ENCODE measurements around the gene SNAI1. TPM values are rescaled to one million over a fixed set of nuclear protein-coding genes. Genes with fewer than 3 reads are reported as not detected.
"Not testable (repeated sequence)": the region's sequence is repeated elsewhere in the genome, so short reads cannot be mapped to it uniquely, and the experiment has no call there.

Gene SNAI1
- total and polyA plus RNA-seq, 2 donors: 0.69 to 20.9 TPM

DNA sequence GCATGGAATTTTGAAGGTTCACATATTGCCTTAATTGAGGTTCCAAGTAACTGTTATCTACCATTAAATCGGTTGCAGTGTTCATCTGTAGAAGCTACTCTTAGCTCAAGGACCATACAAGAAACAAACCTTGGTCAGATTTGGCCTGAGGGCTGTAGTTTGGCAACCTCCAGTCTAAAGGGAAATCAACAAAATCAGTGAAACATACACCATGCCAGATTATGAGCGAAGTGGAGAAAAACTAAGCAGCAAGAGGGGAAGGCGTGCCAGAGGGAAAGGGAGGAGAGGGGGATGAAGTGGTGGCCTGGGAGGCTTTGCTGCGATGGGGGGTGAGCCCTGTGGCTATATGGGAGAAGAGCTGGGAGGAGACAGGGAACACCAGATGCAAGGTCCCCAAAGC, 8.8 kb upstream of the SNAI1 start:
- DNase-seq (ENCODE audit: extremely low spot score): no peak
- Histone ChIP-seq H3K4me1 (ENCODE audit: insufficient read depth) (no peaks in the 10 kb centered on the region), H3K4me3 (ENCODE audit: low read depth, low read length) (no peak overlapping the region), H3K27ac (ENCODE audit: low read depth) (no peak overlapping the region), H3K36me3 (ENCODE audit: insufficient read depth) (no peaks in the 10 kb centered on the region)
- WGBS: 53% methylated on average over 4 of the region's 4 CpGs

DNA sequence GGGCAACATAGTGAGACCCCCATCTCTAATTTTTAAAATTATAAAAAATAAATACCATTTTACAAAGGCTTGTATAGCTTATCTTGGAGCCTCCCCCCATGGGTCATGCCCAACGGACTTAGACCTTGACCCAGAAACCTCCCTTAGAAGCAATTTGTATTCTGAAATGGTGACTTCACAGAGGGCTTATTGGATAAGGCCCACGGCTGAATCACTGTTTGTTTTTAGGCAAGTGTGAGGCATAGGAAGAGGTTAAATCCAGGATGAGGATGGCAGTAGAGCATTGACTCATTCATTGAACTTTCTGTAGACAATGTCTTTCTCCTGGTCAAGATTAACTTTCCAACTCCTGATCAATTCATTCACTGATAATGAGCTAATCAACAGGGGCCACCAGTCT, 6.2 kb upstream of the SNAI1 start:
- 67% methylated on average over 2 of the region's 2 CpGs for WGBS
- Histone ChIP-seq H3K4me1 (ENCODE audit: insufficient read depth) (no peaks in the 10 kb centered on the region), H3K36me3 (ENCODE audit: insufficient read depth) (no peaks in the 10 kb centered on the region), H3K27ac (ENCODE audit: low read depth) (no peak overlapping the region), H3K4me3 (ENCODE audit: low read depth, low read length) (no peak overlapping the region)
- DNase-seq (ENCODE audit: extremely low spot score): no peak

DNA sequence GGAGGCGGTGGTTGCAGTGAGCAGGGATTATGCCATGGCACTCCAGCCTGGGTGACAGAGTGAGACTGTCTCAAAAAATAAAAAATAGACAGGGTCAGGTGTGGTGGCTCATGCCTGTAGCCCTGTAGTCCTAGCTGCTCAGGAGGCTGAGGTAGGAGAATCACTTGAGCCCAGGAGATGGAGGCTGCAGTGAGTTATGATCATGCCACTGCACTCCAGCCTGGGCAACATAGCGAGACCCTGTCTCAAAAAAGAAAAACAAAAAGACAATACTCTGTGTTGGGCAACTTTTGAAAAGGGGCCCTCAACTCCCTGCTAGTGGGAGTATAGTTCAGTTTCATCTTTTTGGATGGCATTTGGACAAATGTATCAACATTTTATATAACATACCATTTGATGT, 5.0 kb upstream of the SNAI1 start:
- not testable (repeated sequence) for H3K4me3 ChIP-seq (ENCODE audit: low read depth, low read length); H3K36me3 ChIP-seq (ENCODE audit: insufficient read depth); H3K4me1 ChIP-seq (ENCODE audit: insufficient read depth); DNase-seq (ENCODE audit: extremely low spot score); H3K27ac ChIP-seq (ENCODE audit: low read depth)
- WGBS: 95% methylated on average over 2 of the region's 2 CpGs

DNA sequence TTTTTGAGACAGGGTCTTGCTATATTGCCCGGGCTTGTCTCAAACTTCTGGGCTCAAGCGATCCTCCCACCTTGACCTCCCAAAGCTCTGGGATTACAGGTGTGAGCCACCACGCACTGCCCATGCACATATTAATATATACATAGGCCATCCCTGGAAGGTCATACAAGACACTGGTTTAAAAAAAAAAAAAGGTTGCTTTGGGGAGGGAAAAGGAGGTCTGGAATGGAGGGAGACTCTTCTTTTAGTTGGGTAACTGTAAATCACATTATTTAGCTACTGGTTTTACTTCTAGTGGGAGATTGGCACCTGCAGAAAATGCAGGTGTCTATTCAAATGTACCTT, 4.1 kb upstream of the SNAI1 start:
- WGBS: 76% methylated on average over 3 of the region's 3 CpGs
- H3K4me1 ChIP-seq (ENCODE audit: insufficient read depth): no peaks in the 10 kb centered on the region
- no peak overlapping the region for H3K4me3 ChIP-seq (ENCODE audit: low read depth, low read length)
- H3K27ac ChIP-seq (ENCODE audit: low read depth): no peak overlapping the region
- no peak for DNase-seq (ENCODE audit: extremely low spot score)
- no peaks in the 10 kb centered on the region for H3K36me3 ChIP-seq (ENCODE audit: insufficient read depth)

DNA sequence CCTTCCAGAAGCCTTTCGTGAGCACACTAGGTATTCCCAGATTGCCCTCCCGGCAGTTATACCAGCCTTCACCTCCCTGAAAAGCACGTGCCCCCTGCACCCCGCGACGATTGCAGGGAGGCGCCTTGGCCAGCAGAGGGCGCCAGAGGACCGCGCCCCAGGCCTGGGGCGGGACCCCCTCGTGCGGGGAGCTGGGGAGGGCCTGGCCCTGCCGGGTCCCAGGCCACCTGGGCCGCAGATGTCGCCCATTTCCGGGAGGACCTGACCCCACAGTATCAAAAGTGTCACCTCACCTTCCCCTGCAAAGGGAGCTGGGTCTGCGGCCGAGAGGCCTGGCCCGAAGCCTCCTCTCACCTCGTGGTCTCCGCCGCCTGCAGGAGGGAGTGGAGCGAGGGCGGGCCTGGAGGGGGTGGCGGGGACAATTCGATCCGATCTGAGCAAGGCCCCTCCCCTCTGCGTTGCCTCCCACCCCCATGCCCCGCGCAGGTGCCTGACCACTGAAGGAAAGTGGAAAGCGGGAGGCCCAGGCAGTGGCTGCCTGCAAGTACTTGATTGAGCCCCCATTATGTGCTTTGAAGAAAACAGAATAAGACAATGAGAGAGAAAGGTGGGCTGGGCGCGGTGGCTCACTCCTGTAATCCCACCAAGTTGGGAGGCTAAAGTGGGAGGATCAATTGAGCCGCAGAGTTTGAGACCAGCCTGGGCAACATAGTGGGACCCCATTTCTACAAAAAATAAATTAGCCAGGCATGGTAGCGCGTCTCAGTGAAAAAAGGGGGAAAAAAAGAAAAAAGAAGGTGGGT, 3.5 kb upstream of the SNAI1 start:
- no peak for DNase-seq (ENCODE audit: extremely low spot score)
- Histone ChIP-seq H3K4me3 (ENCODE audit: low read depth, low read length) (no peak overlapping the region), H3K36me3 (ENCODE audit: insufficient read depth) (no peaks in the 10 kb centered on the region), H3K4me1 (ENCODE audit: insufficient read depth) (no peaks in the 10 kb centered on the region), H3K27ac (ENCODE audit: low read depth) (no peak overlapping the region)
- WGBS: 18% methylated on average over 37 of the region's 37 CpGs

DNA sequence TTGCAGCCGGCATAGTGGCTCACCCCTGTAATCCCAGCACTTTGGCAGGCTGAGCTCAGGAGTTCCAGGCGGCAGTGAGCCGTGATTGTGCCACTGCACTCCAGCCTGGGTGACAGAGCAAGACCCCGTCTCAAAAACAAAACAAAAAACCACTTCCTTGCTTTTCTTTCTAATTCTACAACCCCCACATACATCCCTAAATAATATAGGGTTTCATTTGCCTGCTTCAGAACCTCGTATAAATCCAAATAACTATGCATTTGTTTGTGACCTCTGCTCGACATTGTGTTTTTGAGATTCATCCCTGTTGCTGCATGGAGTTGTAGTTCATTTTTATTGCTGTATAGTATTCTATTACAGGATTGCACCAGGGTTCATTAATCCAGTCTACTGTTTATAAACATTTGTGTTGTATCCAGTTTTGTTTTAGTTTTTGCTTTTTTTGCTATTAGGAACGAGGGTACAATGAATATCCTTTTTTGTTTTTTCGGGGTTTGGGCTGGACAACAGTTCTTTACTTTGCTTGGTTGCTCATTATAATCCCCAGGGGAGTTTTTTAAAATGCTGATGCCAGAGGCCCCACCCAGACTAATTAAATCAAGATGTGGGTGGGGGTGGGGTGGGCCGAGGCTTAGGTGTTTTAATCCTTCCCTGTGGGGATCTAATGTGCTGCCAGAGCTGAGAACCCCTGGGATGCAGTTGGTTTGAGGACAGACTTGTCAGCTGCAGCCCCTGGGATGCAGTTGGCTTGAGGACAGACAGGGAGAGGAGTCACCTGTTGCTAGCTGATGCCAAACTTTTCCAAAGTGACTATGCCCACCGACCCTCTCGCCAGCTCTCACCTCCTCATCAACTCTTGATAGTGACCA, 2.4 kb upstream of the SNAI1 start:
- no peak overlapping the region for H3K4me3 ChIP-seq (ENCODE audit: low read depth, low read length)
- H3K36me3 ChIP-seq (ENCODE audit: insufficient read depth): no peaks in the 10 kb centered on the region
- 84% methylated on average over 11 of the region's 11 CpGs for WGBS
- no peak for DNase-seq (ENCODE audit: extremely low spot score)
- H3K4me1 ChIP-seq (ENCODE audit: insufficient read depth): no peaks in the 10 kb centered on the region
- no peak overlapping the region for H3K27ac ChIP-seq (ENCODE audit: low read depth)

DNA sequence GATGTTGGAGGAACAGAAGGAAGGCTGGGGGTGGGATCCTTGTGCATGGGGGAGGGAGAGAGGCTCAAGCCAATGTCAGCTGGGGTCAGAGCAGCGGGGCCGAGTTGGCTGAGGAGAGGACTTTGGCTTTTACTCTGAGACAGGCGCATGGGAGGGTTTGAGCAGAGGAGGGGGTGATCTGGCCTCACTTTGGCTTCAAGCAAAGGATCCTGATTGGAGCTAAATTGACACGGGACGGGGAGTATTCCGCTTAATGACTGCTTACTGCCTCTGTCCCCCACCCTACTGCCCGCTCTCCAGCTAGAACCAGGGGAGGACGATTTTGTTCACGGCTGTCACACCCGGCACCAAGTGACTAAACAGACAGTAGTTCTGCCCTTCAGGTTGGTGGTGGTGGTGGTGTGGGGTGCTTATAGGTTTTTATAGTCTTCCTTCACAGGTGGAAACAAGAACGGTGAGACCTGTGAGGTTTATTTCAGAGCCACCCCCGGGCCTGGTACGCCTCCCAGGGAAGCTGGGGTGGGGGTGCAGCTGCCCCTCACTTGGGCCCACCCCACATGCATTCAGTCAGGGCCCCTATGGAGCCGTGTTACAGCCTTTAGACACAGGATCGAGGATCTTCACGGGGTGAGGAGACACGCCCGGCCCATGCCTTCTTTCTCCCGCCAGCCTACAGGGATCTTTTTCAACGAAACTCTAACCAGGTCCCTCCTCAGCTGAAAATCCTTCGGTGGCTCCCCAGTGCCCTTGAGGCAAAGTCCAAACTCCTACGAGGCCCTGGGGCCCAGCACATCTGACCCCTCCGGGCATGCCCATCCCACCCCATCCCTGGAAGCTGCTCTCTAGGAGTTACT, 1.3 kb upstream of the SNAI1 start:
- DNase-seq (ENCODE audit: extremely low spot score): no peak
- Histone ChIP-seq H3K4me1 (ENCODE audit: insufficient read depth) (no peaks in the 10 kb centered on the region), H3K27ac (ENCODE audit: low read depth) (no peak overlapping the region), H3K4me3 (ENCODE audit: low read depth, low read length) (no peak overlapping the region), H3K36me3 (ENCODE audit: insufficient read depth) (no peaks in the 10 kb centered on the region)
- WGBS: 83% methylated on average over 23 of the region's 23 CpGs

DNA sequence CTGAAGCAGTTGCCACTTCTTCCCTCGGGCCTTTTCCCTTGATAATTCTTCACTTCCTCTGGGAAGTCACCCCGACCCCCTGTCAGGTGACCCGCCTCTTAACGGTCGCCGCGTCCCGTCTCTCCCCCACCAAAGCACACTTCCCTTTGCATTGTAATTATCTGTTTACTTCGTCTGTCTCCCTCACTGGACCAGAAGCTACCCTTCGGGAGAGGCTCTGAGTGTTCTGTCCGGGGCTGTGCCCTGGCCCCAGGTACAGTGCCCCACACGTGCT, 771 bp upstream of the SNAI1 start:
- Histone ChIP-seq H3K4me1 (ENCODE audit: insufficient read depth) (no peaks in the 10 kb centered on the region), H3K36me3 (ENCODE audit: insufficient read depth) (no peaks in the 10 kb centered on the region), H3K27ac (ENCODE audit: low read depth) (no peak overlapping the region), H3K4me3 (ENCODE audit: low read depth, low read length) (no peak overlapping the region)
- DNase-seq (ENCODE audit: extremely low spot score): no peak
- WGBS: 44% methylated on average over 12 of the region's 12 CpGs

DNA sequence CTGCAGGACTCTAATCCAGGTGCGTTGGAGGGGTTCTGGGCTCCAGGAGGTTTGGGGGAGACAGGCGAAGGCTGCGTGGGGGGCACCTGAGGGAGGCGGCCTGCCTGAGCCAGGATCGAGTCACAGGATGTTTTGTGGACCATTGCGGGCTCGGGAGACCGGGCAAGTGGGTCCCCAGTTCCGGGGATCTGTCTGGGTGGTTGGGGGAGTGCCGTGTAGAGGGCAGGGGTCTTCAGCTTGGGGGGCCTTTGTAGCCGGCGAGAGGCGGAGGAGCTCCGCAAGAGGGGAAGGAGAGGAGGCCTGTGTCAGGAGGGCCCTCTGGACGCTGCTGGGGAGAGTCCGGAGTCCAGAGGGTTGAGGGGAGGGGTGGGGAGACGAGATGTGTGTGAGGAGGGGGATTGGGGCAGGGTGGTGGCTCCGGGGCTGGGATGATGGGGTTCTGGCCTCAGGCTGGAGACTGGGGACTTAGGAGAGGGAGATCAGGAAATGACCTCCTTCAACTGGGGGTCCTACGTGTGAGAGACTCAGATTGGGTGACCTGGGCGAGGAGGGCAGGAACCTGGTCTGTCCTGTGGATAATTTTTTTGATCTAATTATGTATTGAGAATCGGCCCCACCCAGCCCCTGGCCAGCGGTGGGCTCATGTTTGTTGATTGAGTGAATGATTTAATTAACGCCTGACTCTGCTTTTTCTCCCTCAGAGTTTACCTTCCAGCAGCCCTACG, 505 bp downstream of the SNAI1 start:
- 16% methylated on average over 24 of the region's 24 CpGs for WGBS
- no peaks in the 10 kb centered on the region for H3K36me3 ChIP-seq (ENCODE audit: insufficient read depth)
- peak overlapping the region; percentile 49 for H3K4me3 ChIP-seq (ENCODE audit: low read depth, low read length)
- no peaks in the 10 kb centered on the region for H3K4me1 ChIP-seq (ENCODE audit: insufficient read depth)
- no peak for DNase-seq (ENCODE audit: extremely low spot score)
- H3K27ac ChIP-seq (ENCODE audit: low read depth): no peak overlapping the region

DNA sequence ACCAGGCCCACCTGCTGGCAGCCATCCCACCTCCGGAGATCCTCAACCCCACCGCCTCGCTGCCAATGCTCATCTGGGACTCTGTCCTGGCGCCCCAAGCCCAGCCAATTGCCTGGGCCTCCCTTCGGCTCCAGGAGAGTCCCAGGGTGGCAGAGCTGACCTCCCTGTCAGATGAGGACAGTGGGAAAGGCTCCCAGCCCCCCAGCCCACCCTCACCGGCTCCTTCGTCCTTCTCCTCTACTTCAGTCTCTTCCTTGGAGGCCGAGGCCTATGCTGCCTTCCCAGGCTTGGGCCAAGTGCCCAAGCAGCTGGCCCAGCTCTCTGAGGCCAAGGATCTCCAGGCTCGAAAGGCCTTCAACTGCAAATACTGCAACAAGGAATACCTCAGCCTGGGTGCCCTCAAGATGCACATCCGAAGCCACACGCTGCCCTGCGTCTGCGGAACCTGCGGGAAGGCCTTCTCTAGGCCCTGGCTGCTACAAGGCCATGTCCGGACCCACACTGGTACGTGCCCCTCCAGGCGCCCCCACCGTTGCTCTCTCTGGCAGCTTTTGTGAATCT, 1.1 kb downstream of the SNAI1 start:
- peak overlapping the region; percentile 49 for H3K4me3 ChIP-seq (ENCODE audit: low read depth, low read length)
- DNase-seq (ENCODE audit: extremely low spot score): no peak
- no peak overlapping the region for H3K27ac ChIP-seq (ENCODE audit: low read depth)
- H3K4me1 ChIP-seq (ENCODE audit: insufficient read depth): no peaks in the 10 kb centered on the region
- H3K36me3 ChIP-seq (ENCODE audit: insufficient read depth): no peaks in the 10 kb centered on the region
- 57% methylated on average over 18 of the region's 18 CpGs for WGBS

DNA sequence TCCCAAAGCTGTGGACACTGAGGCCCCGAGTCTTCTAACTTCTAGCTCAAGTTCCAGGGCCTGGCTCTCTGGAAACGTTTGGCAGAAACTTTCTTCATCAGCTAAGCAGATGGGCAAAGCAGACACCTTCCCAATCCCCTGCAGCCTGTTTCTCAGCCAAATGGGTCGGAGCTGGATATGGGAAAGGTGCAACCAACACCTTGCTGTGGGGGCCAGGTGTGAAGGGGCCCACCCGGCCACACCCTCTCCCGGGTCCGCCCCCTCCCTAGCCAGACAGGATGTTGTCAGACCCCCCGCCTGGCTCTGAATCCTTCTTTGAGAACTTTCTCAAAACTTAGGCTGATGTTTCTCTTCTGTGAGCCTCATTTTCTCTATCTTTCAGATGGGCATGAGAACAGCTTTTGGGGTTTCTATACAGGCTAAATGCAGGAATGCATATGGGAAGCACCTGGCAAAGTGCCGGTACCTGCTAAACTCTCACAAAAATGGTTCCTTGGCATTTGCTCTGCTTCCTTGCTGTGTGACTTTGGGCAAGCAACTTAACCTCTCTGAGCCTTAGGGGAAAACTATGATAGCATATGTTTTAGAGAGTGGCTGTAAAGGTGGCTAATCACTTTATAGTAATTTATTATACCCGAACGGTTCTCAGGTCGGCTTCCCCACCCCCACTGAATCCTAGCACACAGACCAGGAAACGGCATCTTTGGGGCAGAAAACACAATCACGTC, 1.8 kb downstream of the SNAI1 start:
- peak overlapping the region; percentile 49 for H3K4me3 ChIP-seq (ENCODE audit: low read depth, low read length)
- no peak overlapping the region for H3K27ac ChIP-seq (ENCODE audit: low read depth)
- no peaks in the 10 kb centered on the region for H3K36me3 ChIP-seq (ENCODE audit: insufficient read depth)
- DNase-seq (ENCODE audit: extremely low spot score): no peak
- 57% methylated on average over 13 of the region's 13 CpGs for WGBS
- H3K4me1 ChIP-seq (ENCODE audit: insufficient read depth): no peaks in the 10 kb centered on the region

DNA sequence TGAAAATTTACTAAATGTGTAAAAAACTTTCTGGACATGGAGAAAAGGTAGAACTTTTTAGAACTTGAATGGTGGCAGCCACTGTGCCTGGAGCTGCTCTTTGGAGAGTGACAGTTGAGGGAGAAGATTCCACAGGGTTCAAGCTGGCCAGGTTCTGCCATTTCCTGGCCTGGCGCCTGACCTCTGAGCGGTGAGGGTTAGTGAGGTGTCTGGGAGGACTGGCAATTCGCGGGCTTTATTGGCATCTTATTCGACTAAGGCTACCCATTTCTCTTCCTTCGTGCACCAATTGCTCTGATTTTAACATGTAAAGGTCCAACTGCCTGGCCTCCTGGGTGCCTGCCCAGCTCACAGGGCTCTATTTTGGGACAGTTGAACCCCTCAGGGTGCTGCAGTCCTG, 2.4 kb downstream of the SNAI1 start:
- Histone ChIP-seq H3K4me1 (ENCODE audit: insufficient read depth) (no peaks in the 10 kb centered on the region), H3K4me3 (ENCODE audit: low read depth, low read length) (peak overlapping the region; percentile 49), H3K27ac (ENCODE audit: low read depth) (no peak overlapping the region), H3K36me3 (ENCODE audit: insufficient read depth) (no peaks in the 10 kb centered on the region)
- no peak for DNase-seq (ENCODE audit: extremely low spot score)
- 61% methylated on average over 6 of the region's 6 CpGs for WGBS

Measured in urinary bladder (tissue), 4 donors.